GM19023 (cell line): Measurements from ENCODE around the gene ING5.
"Not testable (repeated sequence)": the region's sequence is repeated elsewhere in the genome, so short reads cannot be mapped to it uniquely, and the experiment has no call there.

ENCODE experiments used
- ATAC-seq: cut with Tn5 transposase; IDR thresholded peaks from one replicate; pipeline ENCODE4 v1.9.1; 2021; ENCODE audit warnings: mild to moderate bottlenecking, moderate library complexity; ENCODE audit not compliant: unreplicated experiment

The ING5 gene

GRCh38 chr2:241755777-241756176 lies 53.9 kb downstream of the ING5 start:
- ATAC-seq: no peak

GRCh38 chr2:241759067-241759807 lies 57.4 kb downstream of the ING5 start:
- ATAC-seq: no peak

GRCh38 chr2:241759893-241760292 lies 58.1 kb downstream of the ING5 start:
- not testable (repeated sequence) for ATAC-seq

- ATAC-seq: no peak
These were observed 58.5 kb downstream of the ING5 start for GRCh38 chr2:241760301-241760771.

GRCh38 chr2:241762321-241762932 lies 60.6 kb downstream of the ING5 start:
- ATAC-seq: no peak

DNA sequence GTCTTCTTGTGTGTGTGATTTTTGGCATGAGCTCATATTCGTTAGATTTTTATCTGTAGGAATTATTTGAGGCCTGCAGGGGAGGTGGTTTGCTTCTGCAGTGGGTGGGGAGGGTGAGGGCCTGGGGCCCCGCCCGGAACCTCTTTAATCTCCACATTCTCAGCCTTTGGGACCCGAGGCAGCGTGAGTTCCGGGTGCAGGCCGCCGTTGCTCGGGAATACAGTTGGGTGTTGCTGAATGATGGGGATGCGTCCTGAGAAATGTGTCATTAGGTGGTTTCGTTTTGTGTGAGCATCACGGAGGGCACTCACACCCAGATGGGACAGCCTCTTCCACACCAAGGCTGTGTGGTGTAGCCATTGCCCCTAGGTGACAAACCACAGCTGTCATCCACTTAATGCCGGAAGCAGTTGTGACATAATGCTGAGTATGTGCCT lies 61.1 kb downstream of the ING5 start:
- no peak for ATAC-seq

GRCh38 chr2:241763551-241764274 lies 61.9 kb downstream of the ING5 start:
- ATAC-seq: no peak

GRCh38 chr2:241764275-241765241 lies 62.7 kb downstream of the ING5 start:
- ATAC-seq: no peak

DNA sequence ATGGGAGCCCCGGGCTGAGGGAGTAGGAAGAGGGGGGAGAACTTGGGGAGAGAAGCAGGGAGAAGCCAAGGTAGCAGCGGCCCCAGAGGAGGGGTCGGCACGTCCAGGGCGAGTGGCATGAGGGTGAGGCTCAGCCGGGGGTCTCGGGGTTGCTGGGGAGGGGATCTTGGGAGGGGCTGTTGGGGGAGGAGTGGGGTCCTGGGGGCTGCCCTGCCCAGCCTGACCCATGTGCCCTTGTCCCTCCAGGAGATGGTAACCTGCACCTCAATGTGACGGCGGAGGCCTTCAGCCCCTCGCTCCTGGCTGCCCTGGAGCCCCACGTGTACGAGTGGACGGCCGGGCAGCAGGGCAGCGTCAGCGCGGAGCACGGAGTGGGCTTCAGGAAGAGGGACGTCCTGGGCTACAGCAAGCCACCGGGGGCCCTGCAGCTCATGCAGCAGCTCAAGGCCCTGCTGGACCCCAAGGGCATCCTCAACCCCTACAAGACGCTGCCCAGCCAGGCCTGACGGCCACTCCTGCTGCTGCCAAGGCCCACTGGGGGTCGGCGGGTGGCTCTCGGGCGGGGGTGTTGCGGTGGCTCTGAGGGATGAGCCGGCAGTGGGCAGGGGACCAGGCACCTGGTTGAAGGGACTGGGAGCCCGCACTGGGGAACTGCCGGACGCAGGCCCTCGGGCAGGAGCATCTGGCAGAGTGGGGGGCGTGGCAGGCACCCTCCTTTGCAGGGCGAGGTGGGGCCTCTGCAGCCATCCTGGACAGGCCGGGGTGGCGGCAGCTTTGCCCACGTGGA lies 65.8 kb downstream of the ING5 start:
- no peak for ATAC-seq

DNA sequence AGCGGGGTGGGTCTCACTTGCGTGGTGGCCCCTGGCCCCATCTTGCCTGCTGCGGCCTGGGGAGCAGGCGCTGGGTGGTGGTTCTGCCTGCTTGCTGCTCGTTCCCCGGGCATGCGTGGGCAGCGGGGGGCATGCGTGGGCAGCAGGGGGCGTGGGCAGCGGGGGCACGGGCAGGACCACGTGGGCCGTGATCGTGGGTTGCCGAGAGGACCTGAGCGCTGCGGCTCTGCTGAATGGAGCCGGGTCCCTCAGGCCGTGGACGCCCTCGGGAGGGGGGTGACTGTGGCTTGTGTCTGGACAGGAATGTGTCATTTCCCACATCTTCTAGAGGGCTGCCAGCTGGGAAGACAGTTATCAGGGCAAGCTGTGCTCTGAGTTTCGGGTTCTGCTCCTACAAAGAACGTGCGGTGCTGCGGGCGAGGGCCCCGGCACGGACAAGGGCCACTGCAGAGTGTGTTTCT lies 66.4 kb downstream of the ING5 start:
- no peak for ATAC-seq

DNA sequence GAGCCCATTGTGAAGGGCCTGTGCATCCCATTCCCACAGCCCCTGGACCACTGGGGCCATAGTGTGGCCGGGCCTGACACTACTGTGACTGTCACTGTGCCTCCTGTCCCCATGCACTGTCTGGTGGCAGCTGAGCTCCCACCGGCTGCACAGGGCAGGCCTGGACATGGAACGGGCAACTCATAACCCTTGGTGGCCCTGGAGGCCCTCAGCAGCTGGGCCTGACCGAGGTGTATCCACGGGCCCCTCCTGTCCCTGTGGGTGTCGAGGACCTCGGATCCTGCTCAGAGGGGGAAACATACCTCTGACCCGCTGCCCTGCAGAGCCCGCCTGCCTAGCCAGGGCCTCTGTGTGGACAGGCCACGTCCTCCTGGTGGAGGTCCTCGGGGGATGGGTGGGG lies 67.0 kb downstream of the ING5 start:
- ATAC-seq: no peak

DNA sequence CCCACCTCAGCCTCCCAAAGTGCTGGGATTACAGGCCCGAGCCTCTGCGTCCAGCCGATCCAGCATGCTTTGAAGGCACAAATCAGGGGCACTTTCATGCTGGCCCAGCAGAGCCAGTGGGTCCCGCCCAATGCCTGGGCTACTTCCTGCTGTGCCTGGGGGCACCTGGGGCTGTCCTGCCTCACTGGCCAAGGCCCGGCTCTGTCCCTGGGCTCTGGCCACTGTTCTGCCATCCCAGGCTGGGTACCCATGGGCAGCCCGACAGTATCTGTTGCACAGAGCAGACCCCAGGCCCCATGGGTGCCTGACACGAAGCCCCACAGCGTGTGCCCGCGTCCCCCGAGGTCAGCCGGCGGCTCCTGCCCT lies 68.0 kb downstream of the ING5 start:
- ATAC-seq: no peak

DNA sequence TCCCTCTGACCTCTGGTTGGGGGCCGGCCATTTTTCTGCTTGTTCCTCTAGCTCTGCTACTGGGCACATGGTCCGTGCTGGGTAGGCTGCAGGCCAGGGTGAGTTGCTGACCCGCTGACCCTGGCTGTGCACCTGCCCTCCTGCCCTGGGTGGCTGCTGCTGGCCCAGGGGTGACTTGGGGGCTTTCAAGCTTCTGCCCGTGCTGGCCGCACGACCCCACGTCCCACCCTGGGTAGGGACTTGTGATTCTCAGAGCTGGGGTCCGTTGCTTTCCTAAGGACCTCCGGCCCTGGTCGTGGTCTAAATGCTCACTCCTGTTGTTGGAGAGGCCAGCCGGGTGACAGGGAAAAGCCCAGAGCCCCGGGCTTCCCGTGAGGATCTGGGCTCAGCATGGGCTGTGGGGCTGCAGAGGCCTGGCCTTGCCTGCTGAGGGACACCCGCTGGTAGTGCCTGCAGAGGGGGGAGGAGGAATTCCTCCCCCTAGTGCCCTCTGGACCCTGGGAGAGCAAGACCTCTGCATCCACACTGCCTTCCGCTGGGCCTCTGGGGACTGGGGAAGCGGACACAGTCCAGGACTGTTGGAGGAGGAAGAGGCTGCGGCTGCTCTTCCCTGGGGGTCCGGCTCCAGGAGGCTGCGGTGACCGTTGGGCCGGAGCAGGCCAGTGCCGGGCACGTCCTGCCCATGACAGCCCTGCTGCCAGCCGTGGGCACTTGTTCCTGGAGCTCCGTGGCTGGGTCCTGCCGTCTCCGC lies 68.5 kb downstream of the ING5 start:
- no peak for ATAC-seq

DNA sequence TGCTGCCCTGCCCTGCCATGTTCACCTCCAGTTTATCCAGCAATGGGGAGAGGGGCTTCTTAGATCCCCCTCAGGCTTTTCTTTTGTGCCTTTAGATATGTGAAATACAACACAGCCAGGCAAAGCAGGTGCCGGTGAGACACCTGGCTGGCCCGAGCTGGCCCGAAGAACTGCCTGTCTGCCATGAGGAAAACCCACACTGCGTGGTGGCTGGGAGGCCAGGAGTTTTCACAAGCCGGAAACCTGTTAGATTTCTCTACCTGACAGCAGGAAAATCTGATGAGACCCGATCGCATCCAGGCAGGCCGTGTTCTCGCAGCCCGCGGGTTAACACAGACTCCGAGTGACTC lies 69.1 kb downstream of the ING5 start:
- ATAC-seq: no peak

GRCh38 chr2:241771286-241772062 lies 69.6 kb downstream of the ING5 start:
- no peak for ATAC-seq

GRCh38 chr2:241772063-241772499 lies 70.2 kb downstream of the ING5 start:
- no peak for ATAC-seq

- ATAC-seq: no peak
These were observed 71.9 kb downstream of the ING5 start for GRCh38 chr2:241773511-241774418.
